Stimulated activated CD4-positive, alpha-beta T cell treated with anti-CD3 and anti-CD28 coated beads, Interleukin-1b, Interleukin-23, amount 100 ng/mL, for 1 hour (primary cell): Measurements from ENCODE around the gene VOPP1.
A peak's percentile ranks its signal among the peaks of the same experiment; 100 is the strongest.
"Not testable (repeated sequence)": the region's sequence is repeated elsewhere in the genome, so short reads cannot be mapped to it uniquely, and the experiment has no call there.

Experiments used
- DNase-seq, 2 donors: peaks; one replicate each; pipeline ENCODE4 v3.0.0-alpha.2; 2020; ENCODE audit warnings: low read depth in 2 of 2

The VOPP1 gene, protein sequence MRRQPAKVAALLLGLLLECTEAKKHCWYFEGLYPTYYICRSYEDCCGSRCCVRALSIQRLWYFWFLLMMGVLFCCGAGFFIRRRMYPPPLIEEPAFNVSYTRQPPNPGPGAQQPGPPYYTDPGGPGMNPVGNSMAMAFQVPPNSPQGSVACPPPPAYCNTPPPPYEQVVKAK

DNA sequence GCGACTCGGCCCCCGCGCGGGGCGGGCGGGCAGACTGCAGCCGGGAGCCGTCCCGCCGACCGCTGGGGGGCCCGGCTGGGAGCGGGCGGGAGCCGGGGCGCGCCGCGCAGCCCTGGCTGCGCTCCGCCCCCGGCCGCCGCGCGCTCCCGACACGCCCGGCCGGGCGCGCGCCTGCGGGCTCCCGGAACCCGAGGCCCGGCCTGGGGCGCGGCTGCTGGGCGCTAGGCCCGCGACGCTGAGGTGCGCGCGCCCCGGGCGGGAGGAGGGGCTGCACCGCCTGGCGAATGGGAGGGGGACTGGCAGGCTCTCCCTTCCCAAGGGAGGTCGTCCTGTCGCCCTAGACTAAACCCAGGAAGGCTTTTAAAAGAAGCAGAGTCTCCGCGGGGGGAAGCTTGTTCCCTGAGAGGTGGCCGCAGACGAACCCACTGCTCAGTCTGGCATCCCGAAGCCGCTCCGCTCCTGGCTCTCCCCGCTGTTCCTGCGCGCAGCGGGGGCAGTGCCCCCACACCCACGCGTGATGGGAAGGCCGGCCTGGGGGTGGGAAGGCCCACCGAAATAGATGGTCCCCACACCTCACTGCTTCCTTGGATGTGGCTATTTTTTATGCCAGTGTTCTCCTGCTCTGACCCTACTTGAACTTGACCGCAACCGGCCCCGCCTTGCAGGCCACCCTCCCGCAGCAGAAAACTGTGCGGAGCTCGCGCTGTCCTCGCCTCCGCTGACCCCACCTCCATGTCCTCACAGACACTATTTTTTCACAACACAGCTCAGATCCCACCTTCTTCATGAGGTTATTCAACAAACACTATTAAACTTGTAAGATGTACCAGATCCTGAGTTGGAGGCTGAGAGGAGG, at the start of gene VOPP1:
Gene VOPP1 (minus strand): TSS at position 125 of the 856 bp plus-strand sequence. CDS start 178 bp downstream, outside the sequence.
- peak; percentile 13 to 27 for DNase-seq

DNA sequence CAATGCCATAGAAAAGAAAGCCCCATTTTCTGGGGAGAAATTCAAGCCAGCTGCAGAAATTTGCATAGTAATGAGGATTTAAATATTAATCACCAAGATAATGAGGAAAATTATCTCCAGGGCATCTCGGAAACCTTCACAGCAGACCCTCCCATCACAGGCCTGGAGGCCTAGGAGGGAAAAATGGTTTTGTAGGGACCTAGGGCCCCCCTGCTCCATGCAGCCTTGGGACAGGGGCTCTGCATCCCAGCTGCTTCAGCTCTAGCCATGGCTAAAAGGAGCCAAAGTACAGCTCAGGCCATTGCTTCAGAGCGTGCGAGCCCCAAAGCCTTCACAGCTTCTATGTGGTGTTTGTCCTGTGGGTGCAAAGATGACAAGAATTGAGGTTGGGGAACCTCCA, 46.6 kb upstream of the VOPP1 start:
- no peak for DNase-seq

DNA sequence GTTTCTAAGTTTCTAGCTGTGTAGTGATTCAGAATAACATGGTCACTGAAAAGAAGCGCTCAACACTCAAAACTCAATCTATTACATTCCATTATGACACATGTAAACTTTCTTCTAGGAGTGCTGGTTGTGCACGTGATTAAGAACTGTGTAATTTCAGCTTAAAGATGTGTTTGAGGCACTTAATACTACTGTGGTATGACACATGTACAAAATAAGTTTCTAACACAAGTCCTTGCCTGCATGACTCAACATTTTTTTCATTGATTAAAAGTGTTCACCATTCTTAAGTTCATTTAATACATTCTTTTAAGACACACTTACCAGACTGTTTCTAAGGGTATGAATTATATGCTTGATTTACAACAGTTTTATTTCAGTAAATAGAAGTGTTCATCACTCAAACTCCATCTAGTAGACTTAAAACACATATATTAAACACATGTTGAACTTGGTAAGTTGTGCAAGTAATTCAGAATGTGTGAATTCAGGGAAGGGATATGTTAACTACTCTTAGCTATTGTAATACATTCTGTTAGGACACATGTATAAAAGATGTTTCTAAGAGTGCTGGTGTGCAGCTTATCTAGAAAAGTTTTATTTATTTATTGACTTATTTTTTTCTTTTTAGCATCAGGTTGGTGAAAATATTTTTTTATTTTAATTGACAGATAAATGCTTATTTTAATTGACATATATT, 42.2 kb upstream of the VOPP1 start:
- DNase-seq = not testable (repeated sequence)

DNA sequence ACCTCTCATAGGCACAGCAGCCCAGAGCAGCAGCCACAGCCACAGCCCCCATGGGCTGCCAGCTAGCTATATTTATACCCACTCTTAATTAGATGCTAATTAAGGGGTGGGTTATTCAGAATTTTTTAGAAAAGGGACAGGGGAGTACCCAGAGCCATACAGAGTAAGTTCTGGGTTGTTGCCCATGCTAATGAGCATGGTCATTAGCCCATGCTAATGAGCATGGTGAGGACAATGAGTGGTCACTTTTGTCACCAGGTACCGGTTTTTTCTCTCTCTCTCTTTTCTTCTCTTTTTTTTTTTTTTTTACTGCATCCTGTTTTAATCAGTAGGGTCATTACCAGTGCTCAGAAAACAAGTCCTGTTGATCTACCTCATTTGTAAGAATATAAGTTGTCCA, 37.4 kb upstream of the VOPP1 start:
- DNase-seq = not testable (repeated sequence)

DNA sequence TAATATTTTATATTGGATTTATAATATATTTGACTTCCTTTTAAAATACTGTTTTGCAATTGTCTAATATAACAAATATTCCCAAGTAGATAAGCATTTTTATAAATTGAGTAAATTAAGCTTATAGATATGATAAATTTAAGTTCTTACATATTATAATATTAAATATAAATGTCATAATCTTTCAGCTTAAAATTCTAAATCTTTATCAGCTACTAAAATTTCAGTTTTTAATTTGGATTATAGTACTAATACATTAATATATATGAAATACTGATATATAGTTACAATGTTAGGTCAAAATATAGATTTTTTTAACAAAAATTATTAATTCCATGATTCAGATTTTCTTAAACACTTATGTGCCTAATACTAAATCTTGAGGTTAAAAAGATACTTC, 33.4 kb upstream of the VOPP1 start:
- DNase-seq = not testable (repeated sequence)

DNA sequence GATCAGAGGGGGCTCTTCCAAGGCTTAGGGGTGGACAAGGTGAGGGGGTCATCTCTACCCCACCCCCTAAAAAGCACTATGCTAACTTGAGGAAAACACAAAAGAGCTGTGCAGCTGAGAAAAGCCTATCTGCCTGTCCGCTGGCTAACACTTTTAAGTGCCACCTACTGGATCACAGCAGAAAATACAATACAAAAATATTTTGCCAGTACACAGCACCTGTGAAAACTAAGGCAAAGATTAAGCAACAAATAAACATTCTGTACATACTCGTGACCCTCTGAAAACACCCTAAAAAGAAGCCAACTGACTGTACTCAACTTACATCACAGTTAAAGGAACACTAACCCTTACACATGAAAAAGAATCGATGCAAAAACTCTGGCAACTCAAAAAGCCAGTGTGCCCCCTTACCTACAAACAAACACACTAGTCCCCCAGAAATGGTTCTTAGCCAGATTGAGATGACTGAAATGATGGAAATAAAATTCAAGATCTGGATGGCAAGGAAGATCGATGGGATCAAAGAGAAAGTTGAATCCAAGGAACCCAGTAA, 25.7 kb upstream of the VOPP1 start:
- DNase-seq = not testable (repeated sequence)

DNA sequence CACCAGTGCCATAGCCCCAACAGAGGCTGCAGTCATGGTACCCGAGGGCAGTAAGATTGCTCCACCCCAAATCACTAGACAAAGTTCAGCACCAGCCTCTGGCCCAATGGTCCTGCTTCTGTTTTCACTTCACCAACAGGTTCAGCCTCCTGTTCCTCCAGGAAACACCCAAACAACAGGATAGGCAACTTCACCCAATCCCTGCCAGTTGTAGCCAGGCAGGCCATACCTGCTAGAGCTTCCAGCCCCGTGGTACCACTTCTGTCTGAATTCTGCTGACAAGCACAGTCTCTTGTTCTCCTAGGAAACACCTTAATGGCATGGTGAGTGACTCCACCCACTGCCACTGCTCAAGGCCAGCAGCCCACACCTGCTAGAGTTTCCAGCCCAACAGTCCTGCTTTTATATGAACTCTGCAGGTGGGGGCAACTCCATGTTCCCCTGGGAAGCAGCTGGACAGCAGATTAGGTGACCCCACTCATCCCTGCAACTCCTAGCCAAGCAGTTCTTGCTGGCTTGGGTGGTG, 25.0 kb upstream of the VOPP1 start:
- not testable (repeated sequence) for DNase-seq

DNA sequence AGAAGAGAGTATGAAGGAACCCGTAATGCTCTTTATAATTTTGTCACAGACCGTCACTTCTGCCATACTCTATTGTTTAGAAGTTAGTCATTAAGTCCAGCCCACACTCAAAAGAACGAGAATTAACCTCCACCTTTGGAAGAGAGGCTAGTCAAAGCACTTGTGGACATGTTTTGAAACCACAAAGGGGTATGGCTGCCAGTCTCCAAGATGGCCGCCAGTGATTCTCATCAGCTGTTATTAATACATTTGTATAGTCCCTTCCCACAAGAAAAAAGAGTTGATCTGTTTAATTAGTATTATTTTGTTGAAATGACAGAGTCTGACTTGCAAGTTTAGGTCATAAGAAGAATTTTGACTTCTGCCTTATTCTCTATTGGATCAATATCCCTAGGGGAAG, 23.2 kb upstream of the VOPP1 start:
- no peak for DNase-seq

DNA sequence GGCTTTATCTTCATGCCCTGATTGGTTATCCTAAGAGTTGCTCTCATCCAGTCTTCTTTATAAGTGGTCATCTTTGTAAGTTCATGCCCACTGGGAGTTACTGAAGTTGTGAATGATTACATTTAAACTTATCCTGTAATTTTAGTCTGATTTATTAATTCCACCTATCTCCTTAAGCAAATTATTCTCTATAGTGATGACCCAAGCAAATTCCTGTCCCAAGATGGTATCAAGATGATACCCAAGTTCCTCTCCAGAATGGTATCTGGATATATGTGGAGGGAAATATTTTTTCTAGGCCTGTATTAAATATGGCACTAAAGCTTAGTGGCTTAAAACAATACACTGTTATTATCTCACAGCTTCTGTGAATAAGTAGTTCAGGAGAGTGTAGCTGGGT, 22.6 kb upstream of the VOPP1 start:
- no peak for DNase-seq

DNA sequence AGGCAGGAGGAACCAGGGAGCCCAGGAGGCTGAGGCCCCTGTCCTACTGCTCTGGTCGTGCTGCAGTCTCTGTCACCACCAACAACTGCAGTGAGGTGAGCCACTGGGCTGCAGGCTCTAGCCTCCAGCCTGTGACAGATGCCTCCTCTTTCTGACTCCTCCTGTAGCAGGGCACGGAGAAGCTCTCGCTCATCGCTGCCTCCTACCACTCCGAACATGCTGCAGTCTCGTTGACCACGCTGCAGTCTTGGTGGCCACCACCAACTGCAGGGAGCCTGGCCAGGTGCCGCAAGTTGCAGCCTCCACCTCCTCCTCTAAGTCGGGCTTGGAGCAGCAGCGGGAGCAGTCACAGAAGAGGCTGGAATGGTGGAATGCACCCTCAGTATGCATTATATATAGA, 22.1 kb upstream of the VOPP1 start:
- DNase-seq = no peak

DNA sequence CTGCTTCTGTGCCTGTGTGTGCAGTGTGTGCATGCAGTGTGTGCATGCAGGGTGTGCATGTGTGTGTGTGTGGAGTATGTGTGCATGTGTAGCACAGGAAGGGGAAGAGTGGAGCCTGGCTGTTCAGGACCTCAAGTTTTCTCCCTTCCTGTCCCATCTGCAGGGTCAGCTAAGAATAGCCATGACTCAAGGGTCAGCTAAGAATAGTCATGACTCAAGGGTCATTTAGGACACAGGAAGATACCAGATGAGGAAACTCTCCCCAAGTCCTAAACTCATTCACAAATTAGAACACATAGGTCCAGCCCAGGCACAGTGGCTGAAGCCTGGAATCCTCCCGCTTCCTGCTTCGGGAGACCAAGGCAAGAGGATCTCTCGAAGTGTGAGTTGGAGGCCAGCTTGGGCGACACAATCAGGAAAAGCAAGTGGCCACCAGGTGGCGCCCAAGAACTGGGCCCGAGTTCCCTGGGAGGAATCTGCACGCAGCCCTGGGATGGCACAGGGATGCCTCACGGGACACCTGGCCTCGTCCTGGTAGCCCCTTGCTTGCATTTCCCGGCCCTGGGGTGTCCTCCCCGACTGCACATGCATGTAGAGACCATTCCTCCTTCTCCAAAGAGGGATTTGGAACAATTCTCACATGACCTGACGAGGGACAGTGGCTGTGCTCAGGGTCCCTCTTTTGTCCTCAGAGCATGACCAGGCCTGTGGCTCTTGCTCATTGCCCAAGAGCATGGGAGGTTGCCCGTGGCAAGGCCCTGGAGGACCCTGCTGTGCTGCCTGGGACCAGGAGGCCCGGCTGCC, 21.4 kb upstream of the VOPP1 start:
- DNase-seq = peak; percentile 29 to 67

DNA sequence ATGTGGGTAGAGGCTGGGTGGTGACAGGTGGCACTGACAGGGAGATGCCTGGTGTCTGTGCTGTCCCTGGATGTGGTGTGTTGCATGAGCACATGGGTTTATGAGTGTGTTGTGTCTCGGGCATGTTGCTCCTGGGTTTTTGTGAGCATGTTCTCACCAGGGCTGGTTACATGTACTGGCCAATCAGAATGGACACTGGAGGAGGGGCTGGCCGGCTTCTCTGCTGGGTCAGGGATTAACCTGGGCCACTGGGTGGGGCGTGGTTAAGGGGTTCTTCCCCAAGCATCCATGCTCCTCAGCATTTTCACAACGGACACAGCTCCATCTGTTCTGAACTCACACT, 20.8 kb upstream of the VOPP1 start:
- DNase-seq = no peak

DNA sequence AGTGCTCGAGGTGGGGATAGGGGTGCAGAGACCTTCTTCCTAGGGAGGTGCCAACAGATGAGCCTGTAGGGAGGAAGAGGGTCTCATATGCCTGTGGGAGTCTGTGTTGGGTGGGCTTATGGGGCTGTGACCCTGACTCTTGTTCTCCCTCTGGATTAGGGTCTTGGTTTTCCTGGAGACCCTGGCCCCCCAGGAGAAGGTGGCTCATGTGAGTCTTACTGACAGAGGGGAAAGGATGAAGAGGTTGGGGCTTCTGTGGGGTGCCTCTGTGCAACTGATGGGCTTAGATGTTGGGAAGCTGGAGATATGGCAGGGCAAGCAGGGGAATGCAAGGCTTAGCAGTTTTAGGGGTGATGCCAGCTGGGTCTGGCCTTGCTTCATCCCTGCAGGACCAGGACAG, 20.2 kb upstream of the VOPP1 start:
- DNase-seq = no peak

DNA sequence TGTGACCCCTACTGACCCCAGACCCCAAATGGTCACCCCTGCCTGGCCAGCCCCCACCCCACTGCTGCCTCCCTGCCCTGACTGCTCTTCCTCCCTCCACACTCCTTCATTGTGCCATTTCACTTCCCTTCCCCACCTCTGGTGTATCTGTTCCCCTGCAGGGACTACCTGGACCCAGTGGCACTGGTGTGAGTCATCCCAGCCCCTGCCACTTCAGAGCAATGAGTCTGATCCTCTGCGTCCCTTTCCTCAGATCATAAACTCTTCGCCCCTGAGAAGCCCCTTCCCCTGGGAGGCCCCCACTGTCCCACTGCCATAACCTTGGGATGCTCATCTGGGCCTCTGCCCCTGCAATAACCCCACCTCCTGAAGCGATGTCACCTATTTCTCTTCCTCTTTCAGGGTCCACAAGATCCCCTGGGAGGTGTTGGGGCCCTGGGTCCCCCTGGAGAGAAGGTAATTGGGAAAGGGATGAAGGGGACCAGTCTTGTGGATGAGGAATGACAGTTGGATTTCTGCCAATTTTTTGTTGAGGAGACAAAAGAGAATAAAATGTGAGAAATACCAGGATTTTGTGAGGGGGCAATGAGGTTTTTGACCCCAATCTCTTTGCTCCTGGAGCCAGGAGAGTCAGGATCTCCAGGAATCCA, 19.1 kb upstream of the VOPP1 start:
- DNase-seq = no peak

DNA sequence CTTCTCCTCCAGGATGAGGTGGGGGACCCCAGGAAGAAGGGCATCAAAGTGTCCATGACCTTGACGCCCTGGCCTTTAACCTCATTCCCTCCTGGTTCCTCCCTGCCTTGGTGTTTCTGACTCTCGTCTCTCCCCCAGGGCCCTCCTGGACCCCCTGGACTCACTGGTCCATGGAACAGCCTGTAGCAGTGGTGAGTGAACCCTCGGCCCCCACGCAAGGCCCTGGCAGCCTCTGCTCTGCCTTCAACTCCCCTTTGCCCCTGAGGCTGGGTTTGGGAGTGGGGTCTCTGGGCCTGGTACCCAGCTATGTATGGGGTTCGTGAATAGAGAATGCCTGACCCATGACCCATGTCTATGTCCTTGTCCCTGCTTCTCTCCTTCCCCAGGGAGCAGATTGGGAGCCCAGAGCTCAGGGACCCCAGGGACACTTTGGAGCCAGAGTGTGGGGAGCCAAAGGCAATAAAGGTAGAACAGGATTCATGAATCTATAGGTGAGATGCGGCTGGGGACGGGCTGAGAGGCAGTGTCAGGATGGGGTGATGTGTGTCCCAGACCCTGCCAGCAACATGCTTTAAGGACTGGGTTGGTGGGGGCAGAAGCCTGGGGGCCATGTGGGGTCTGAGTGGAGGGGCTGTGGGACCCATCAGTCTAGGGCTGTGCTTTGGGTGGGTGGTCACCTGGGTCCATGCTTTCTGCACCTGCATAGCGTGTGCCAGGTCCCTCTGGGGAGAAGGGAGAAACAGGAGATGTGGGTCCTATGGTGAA, 18.4 kb upstream of the VOPP1 start:
- no peak for DNase-seq

DNA sequence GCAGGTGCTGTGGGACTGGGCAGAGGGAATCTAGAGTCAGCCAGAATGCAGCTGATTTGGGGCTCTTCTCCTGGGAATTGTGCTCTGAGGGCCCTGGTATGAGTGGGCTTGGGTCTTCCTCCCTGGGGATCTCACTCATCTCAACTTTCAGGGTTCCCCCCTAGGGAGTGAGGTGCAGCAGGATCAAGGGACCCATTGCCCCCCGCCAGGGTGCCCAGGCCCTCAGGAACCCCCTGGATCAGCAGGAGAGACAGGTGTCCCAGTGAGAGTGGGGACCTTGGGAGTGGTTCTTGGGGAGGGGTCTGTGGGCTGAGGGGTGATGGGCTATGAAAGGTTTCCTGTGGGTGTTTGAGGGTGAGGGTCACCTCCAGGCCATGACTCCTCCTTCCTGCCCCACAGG, 17.6 kb upstream of the VOPP1 start:
- no peak for DNase-seq

DNA sequence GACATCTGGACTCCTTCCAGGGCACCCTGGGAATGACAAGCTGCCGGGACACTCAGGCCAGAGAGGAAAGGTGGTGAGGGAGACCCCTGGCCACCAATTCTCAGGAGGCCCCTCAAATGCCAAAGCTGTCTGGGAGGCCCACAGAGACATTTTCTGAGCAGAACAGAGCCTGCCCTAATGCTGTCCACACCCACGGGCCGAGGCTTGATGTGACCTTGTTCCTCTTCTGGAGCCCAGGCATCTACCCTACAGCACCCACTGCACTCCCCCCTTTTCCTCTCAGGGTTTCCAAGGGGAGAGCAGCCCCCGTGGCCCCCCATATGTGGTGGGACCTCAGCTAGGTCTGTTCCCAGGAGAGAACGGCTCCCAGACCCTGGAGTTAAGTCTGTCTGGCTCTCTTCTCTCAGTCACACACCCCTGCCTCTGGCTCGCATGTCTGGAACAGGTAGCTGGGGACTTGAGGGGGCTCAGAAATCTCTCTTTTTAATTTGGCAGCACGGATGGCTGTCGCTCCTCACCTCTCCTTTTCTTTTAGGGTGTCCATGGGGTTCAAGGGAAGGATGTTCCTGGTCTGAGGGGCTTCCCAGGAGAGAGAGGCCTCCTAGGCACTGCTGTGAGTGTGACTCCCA, 16.8 kb upstream of the VOPP1 start:
- DNase-seq = no peak

DNA sequence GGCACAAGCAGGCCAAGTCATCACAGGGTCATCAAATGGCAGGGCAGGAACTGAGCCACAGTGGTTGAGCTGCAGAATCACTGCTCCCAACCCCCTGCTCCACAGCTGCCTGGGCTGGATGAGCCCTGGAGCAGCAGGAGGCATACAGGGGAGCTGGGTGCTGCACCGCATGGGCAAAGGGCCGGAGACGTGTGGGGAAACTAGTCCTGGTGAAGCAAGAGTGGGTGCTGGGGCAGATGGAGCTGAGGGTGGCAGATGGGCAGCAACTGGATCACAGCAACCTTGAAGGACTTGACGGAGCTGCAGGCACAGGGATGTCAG, 16.0 kb upstream of the VOPP1 start:
- no peak for DNase-seq

DNA sequence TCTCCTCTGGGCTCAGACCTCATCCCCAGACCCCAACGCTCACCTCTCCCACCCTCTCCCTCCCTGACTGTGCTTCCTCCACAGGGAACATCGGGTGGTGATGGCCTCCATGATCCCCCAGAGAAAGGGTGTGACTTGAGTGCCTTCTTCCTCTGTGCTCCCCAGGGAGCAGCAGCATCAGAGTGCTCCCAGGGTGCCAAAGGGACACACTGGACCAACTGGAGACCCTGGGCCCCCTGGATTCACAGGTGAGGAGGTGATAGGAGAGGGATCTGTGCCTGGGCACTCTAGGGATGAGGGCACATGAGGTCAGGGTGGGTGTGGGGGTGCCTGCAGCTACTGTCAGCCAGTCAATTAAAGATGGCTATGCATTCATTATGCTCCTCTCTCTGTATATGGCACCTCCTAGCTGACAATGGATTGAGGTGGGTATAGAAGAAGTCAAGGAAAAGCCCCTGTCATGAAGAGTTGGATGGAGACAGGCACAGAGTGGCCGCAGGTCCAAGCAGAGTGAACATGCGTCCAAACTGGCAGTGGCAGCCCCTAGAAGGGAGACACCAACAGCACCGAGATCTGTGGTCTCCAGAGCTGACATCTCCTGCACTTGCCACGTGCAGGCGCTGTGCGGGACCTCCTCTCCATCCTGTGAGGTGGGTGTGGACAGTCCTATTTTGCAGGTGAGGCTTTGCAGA, 15.5 kb upstream of the VOPP1 start:
- DNase-seq = no peak
